Cardiac muscle cell (in vitro differentiated cells and primary cell): ENCODE results near the gene FAM241A. TPM values are rescaled to one million over a fixed set of nuclear protein-coding genes. Genes with fewer than 3 reads are reported as not detected.

Experiments used
- DNase-seq, 2 donors: peaks; one replicate each; pipeline versions ENCODE4 v3.0.0 to v3.0.0-alpha.2; 2010 to 2017; ENCODE audit warnings: low read depth in 1 of 2, low spot score in 1 of 2
- H3K27ac ChIP-seq: fragments of 200-600 bp; sonication (generic); 2 replicates; pipeline ENCODE4 v1.5.1; 2016
- H3K27me3 ChIP-seq: fragments of 200-600 bp; sonication (generic); 2 replicates; pipeline ENCODE4 v1.6.0; 2016; ENCODE audit warnings: control low read depth
- H3K36me3 ChIP-seq: fragments of 200-600 bp; sonication (generic); 2 replicates; pipeline ENCODE4 v1.5.1; 2016; ENCODE audit warnings: control low read depth
- H3K4me1 ChIP-seq: fragments of 200-600 bp; sonication (generic); 2 replicates; pipeline ENCODE4 v1.8.1; 2017; ENCODE audit warnings: low read depth, mild to moderate bottlenecking, mixed run types
- H3K4me3 ChIP-seq: fragments of 200-600 bp; sonication (generic); 2 replicates; pipeline ENCODE4 v1.5.1; 2016; ENCODE audit warnings: mild to moderate bottlenecking
- H3K9me3 ChIP-seq: fragments of 200-600 bp; sonication (generic); 2 replicates; pipeline ENCODE4 v1.5.1; 2017; ENCODE audit warnings: low read depth, mild to moderate bottlenecking, control low read depth
- CTCF ChIP-seq: IDR thresholded peaks from 2 replicates; pipeline ENCODE4 v1.5.1; 2012; ENCODE audit warnings: low read depth, mild to moderate bottlenecking, low read length
- polyA plus RNA-seq: library from polyadenylated mRNA; unstranded; fragments of >200 nt; fragmentation: Nextera tagmentation; extraction: Ambion mirVana; gene quantifications from 2 replicates; pipeline ENCODE4 v1.2.1, GENCODE V29; 2016
- total RNA-seq: library from RNA; depleted of rRNA; stranded (reverse); fragments of >200 nt; gene quantifications from 2 replicates; pipeline ENCODE4 v1.2.3, GENCODE V29; 2016

FAM241A gene
- total and polyA plus RNA-seq, 2 experiments from 2014 or later, result 2.3 to 4.3 TPM

- Histone ChIP-seq H3K36me3 (no peaks in the 10 kb centered on the region), H3K9me3 (no peaks in the 10 kb centered on the region), H3K4me1 (no peaks in the 10 kb centered on the region), H3K27me3 (no peaks in the 10 kb centered on the region), H3K4me3 (no peak overlapping the region), H3K27ac (no peak overlapping the region)
- TF ChIP-seq CTCF, result no peak
- no peak for DNase-seq
Measured at GRCh38 chr4:112185334-112185733, 40.1 kb downstream of the FAM241A start.

GRCh38 chr4:112185740-112186670, 40.8 kb downstream of the FAM241A start:
- no peak for TF ChIP-seq CTCF
- no peaks in the 10 kb centered on the region for H3K36me3 ChIP-seq
- peak in 1 of 2 donors; percentile 62 for DNase-seq

GRCh38 chr4:112189754-112190153, 44.5 kb downstream of the FAM241A start:
- H3K27me3 ChIP-seq, result no peaks in the 10 kb centered on the region
- H3K27ac ChIP-seq, result no peak overlapping the region

More at GRCh38 chr4:112185740-112186670, 40.8 kb downstream of the FAM241A start:
- Histone ChIP-seq H3K4me1 (no peaks in the 10 kb centered on the region), H3K27me3 (no peaks in the 10 kb centered on the region), H3K27ac (no peak overlapping the region), H3K9me3 (no peaks in the 10 kb centered on the region), H3K4me3 (no peak overlapping the region)

GRCh38 chr4:112190684-112191083, 45.4 kb downstream of the FAM241A start:
- Histone ChIP-seq H3K4me3 (no peak overlapping the region), H3K36me3 (no peaks in the 10 kb centered on the region)

More at GRCh38 chr4:112189754-112190153, 44.5 kb downstream of the FAM241A start:
- Histone ChIP-seq H3K9me3 (no peaks in the 10 kb centered on the region), H3K4me3 (no peak overlapping the region), H3K36me3 (no peaks in the 10 kb centered on the region), H3K4me1 (no peaks in the 10 kb centered on the region)
- peak in 1 of 2 donors; percentile 57 for DNase-seq
- TF ChIP-seq CTCF, result peak; percentile 34

GRCh38 chr4:112196461-112196860, 51.2 kb downstream of the FAM241A start:
- H3K36me3 ChIP-seq, result no peaks in the 10 kb centered on the region

More at GRCh38 chr4:112190684-112191083, 45.4 kb downstream of the FAM241A start:
- Histone ChIP-seq H3K4me1 (no peaks in the 10 kb centered on the region), H3K27ac (no peak overlapping the region), H3K27me3 (no peaks in the 10 kb centered on the region), H3K9me3 (no peaks in the 10 kb centered on the region)
- TF ChIP-seq CTCF, result no peak
- no peak for DNase-seq

More at GRCh38 chr4:112196461-112196860, 51.2 kb downstream of the FAM241A start:
- H3K4me1 ChIP-seq, result no peaks in the 10 kb centered on the region
- H3K27ac ChIP-seq, result no peak overlapping the region
- TF ChIP-seq CTCF, result no peak
- H3K4me3 ChIP-seq, result no peak overlapping the region
- DNase-seq, result no peak
- no peaks in the 10 kb centered on the region for H3K27me3 ChIP-seq
- no peaks in the 10 kb centered on the region for H3K9me3 ChIP-seq
